Upper lobe of right lung (tissue), 1 donor: ENCODE measurements around the gene SPATA19. TPM values are rescaled to one million over a fixed set of nuclear protein-coding genes. Genes with fewer than 3 reads are reported as not detected.

Experiments used
- ATAC-seq: fragments of 200-7000 bp; cut with Tn5 transposase; one replicate; pipeline ENCODE4 v1.9.1; 2020; ENCODE audit warnings: mild to moderate bottlenecking, moderate library complexity
- DNase-seq: peaks from one replicate; pipeline ENCODE4 v3.0.0-alpha.2; 2020
- H3K27ac ChIP-seq: fragments of 200-600 bp; one replicate; pipeline ENCODE4 v1.8.0; 2022
- H3K27me3 ChIP-seq: fragments of 200-600 bp; one replicate; pipeline ENCODE4 v1.8.0; 2022; ENCODE audit warnings: mild to moderate bottlenecking
- H3K36me3 ChIP-seq: fragments of 200-600 bp; one replicate; pipeline ENCODE4 v1.8.0; 2022
- H3K4me1 ChIP-seq: fragments of 200-600 bp; one replicate; pipeline ENCODE4 v1.8.0; 2022
- H3K4me3 ChIP-seq: fragments of 200-600 bp; one replicate; pipeline ENCODE4 v1.8.0; 2022; ENCODE audit warnings: mild to moderate bottlenecking
- H3K9me3 ChIP-seq: fragments of 200-600 bp; one replicate; pipeline ENCODE4 v1.8.0; 2022
- CTCF ChIP-seq: fragments of 200-600 bp; IDR thresholded peaks from one replicate; pipeline ENCODE4 v1.8.0; 2022; ENCODE audit warnings: antibody characterized with exemption
- intact Hi-C: fragments of 100-400 bp; cut with DNase I; formaldehyde crosslinking; loops from one replicate; pipeline ENCODE4 v1.11.0; 2022
- total RNA-seq: library from RNA; stranded (reverse); fragmentation: NEBNext Ultra II Directional; extraction: Animal tissue kit (Norgen Biotek cat#: 25700); gene quantifications from one replicate; pipeline ENCODE4 v1.2.1, GENCODE V29; 2021
- donor health status: DM: no; HTN: yes; CAD: no; lungs with severe emphysema.

SPATA19 gene
- total RNA-seq, 1 donor from 2014 or later, result not detected

GRCh38 chr11:133889893-133890292, 44.6 kb upstream of the SPATA19 start:
- Histone ChIP-seq H3K4me1 (no peaks in the 10 kb centered on the region), H3K36me3 (no peaks in the 10 kb centered on the region), H3K4me3 (no peak overlapping the region), H3K27ac (no peak overlapping the region), H3K9me3 (no peaks in the 10 kb centered on the region), H3K27me3 (no peaks in the 10 kb centered on the region)
- no peak for ATAC-seq
- DNase-seq, result no peak
- intact Hi-C loops, result no loop called here
- no peak for TF ChIP-seq CTCF

- no peak overlapping the region for H3K27ac ChIP-seq
- intact Hi-C loops, result no loop called here
- TF ChIP-seq CTCF, result no peak
- ATAC-seq, result no peak
- no peak overlapping the region for H3K4me3 ChIP-seq
- H3K4me1 ChIP-seq, result no peaks in the 10 kb centered on the region
- no peaks in the 10 kb centered on the region for H3K36me3 ChIP-seq
- H3K9me3 ChIP-seq, result no peaks in the 10 kb centered on the region
- no peaks in the 10 kb centered on the region for H3K27me3 ChIP-seq
- no peak for DNase-seq
Measured at GRCh38 chr11:133889188-133889587, 43.9 kb upstream of the SPATA19 start.

- Histone ChIP-seq H3K27me3 (no peaks in the 10 kb centered on the region), H3K9me3 (no peaks in the 10 kb centered on the region), H3K27ac (no peak overlapping the region), H3K36me3 (no peaks in the 10 kb centered on the region), H3K4me3 (no peak overlapping the region), H3K4me1 (no peaks in the 10 kb centered on the region)
- ATAC-seq (no peak), DNase-seq (no peak)
- no peak for TF ChIP-seq CTCF
- intact Hi-C loops, result no loop called here
Measured at GRCh38 chr11:133887692-133888332, 42.5 kb upstream of the SPATA19 start.

- intact Hi-C loops, result no loop called here
- no peak overlapping the region for H3K4me3 ChIP-seq
- H3K36me3 ChIP-seq, result no peaks in the 10 kb centered on the region
- TF ChIP-seq CTCF, result no peak
- H3K27me3 ChIP-seq, result no peaks in the 10 kb centered on the region
- DNase-seq, result no peak
- no peaks in the 10 kb centered on the region for H3K4me1 ChIP-seq
- H3K27ac ChIP-seq, result no peak overlapping the region
- no peaks in the 10 kb centered on the region for H3K9me3 ChIP-seq
- no peak for ATAC-seq
Measured at GRCh38 chr11:133886029-133886428, 40.7 kb upstream of the SPATA19 start.

- ATAC-seq, result no peak
- Histone ChIP-seq H3K9me3 (no peaks in the 10 kb centered on the region), H3K4me1 (no peaks in the 10 kb centered on the region), H3K4me3 (no peak overlapping the region), H3K27ac (no peak overlapping the region), H3K27me3 (no peaks in the 10 kb centered on the region), H3K36me3 (no peaks in the 10 kb centered on the region)
- no peak for DNase-seq
- TF ChIP-seq CTCF, result no peak
- intact Hi-C loops, result no loop called here
Measured at GRCh38 chr11:133872160-133872559, 26.8 kb upstream of the SPATA19 start.

GRCh38 chr11:133867456-133867855, 22.1 kb upstream of the SPATA19 start:
- no peak for ATAC-seq

More at GRCh38 chr11:133867456-133867855, 22.1 kb upstream of the SPATA19 start:
- Histone ChIP-seq H3K4me3 (no peak overlapping the region), H3K27me3 (no peaks in the 10 kb centered on the region), H3K4me1 (no peaks in the 10 kb centered on the region), H3K27ac (no peak overlapping the region), H3K36me3 (no peaks in the 10 kb centered on the region), H3K9me3 (no peaks in the 10 kb centered on the region)
- intact Hi-C loops, result no loop called here
- TF ChIP-seq CTCF, result no peak
- DNase-seq, result no peak
